ENCODE results near the gene HDAC9.

DNA sequence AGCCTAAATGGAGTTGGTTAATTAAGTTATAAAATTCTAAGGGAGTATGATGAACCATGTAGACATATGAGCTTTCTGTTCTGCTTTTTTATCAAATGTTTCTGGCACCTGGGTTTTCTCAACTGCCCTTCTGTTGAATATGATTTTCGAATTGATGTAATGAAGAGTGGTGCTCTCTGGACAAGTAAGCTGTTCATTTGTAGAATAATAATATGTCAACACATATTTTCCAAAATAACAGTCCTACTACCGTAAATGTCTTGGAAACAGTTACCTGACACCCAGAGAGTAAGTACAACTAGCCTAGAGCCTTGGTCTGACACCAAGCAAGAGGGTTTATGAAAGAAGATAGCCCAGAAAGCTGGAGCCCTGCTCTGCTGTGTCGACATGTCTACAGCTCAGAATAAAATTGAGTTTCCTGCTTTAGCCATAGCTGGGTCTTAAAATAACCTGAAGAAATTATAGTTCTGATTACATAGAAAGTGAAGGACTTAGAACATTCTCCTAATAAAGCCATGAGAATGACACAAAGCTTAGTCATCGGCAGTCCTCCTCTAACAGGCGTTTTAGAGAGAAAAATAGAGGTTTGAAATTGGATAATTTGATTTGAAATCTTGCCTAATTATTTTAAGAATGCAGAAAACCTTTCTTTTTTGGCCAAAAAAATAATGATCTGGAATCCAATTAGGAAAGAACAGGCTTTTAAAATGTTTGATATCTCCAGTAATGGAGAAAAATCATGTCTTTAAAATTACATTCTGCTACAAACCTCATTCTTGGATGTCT is 25.1 kb downstream of the HDAC9 start:
- TF ChIP-seq, protein P1, sequence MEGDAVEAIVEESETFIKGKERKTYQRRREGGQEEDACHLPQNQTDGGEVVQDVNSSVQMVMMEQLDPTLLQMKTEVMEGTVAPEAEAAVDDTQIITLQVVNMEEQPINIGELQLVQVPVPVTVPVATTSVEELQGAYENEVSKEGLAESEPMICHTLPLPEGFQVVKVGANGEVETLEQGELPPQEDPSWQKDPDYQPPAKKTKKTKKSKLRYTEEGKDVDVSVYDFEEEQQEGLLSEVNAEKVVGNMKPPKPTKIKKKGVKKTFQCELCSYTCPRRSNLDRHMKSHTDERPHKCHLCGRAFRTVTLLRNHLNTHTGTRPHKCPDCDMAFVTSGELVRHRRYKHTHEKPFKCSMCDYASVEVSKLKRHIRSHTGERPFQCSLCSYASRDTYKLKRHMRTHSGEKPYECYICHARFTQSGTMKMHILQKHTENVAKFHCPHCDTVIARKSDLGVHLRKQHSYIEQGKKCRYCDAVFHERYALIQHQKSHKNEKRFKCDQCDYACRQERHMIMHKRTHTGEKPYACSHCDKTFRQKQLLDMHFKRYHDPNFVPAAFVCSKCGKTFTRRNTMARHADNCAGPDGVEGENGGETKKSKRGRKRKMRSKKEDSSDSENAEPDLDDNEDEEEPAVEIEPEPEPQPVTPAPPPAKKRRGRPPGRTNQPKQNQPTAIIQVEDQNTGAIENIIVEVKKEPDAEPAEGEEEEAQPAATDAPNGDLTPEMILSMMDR (IDR thresholded peaks at IDR 0.05; ENCODE audit: insufficient read depth, low read depth, low read length): no peak
- TF ChIP-seq EZH2 (IDR thresholded peaks at IDR 0.05; ENCODE audit: insufficient read depth, low read length): no peak

Measured in astrocyte (in vitro differentiated cells and primary cell).